ENCODE results near the gene UBE2S. TPM values are rescaled to one million over a fixed set of nuclear protein-coding genes. Genes with fewer than 3 reads are reported as not detected.

UBE2S gene
- total RNA-seq, 1 experiment from 2014 or later, result 279 TPM

DNA sequence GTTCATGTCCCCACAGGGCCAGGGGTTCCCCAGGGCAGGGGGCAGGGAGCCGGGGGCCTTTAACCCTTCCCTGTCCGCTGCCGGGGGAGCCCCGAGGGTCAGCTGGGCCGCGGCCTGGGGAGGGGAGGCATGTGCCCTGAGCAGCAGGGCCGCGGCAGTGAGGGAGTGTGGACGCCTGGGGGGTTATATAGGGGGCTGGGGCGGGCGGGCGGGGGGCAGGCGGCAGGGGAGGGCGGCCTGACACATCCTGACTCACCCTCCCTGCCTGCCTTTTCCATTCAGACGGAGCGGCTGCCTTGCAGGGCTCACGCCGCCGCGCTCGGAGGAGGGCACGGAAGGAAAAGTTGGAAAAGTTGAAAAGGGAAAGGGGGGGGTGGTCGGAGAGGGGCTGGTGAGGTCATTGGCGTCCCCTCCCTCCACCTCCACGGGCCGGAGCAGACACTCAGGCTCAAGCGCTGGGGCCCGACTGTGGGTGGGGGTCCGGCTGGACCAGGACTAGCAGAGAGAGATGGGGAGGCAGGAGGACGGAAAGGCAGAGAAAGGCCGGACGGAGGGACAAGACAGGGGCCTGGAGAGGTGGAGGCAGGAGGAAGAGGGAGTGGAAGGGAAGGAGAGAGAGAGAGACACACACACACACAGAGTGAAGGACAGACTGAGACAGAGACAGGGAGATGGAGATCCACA lies 37.1 kb downstream of the UBE2S start, which contains the start of gene IL11:
Gene IL11, minus strand, starts transcription at position 159 of the 684 bp plus-strand sequence. Its CDS starts 153 bp downstream, at position 6.
- Histone ChIP-seq H3K4me1 (peaks cover 30% of the 10 kb centered on the region), H3K4me3 (ENCODE audit: low read depth, low read length) (peak within 1 kb of the TSS; percentile 57), H3K36me3 (ENCODE audit: control insufficient read depth, insufficient read depth, low read length) (no peaks in the 10 kb centered on the region), H3K27me3 (replicated peaks; ENCODE audit: control insufficient read depth, insufficient read depth, low read length) (no peaks in the 10 kb centered on the region; the same call in none of the 2 replicates), H3K9me3 (no peaks in the 10 kb centered on the region)
- Mint-ChIP-seq H3K9me3 (ENCODE audit: unreplicated experiment) (no peaks in the 10 kb centered on the region), H3K27ac (ENCODE audit: unreplicated experiment) (peak within 1 kb of the TSS; percentile 36), H3K27me3 (ENCODE audit: insufficient read depth, unreplicated experiment) (peaks cover 7% of the 10 kb centered on the region), H3K4me3 (ENCODE audit: unreplicated experiment) (peak within 1 kb of the TSS; percentile 91), H3K36me3 (ENCODE audit: insufficient read depth, unreplicated experiment) (peaks cover 29% of the 10 kb centered on the region), H3K4me1 (ENCODE audit: low read depth, unreplicated experiment) (peaks cover 28% of the 10 kb centered on the region)
- intact Hi-C loops (cut with micrococcal nuclease; ENCODE audit: unreplicated experiment), result no loop called here
- BruUV-seq (replicated peaks), result no TSS peak
- DNase-seq, result no peak
- CTCF ChIA-PET, result no interaction called here
- POLR2A ChIA-PET, result no interaction called here
- TF ChIP-seq, protein P1, sequence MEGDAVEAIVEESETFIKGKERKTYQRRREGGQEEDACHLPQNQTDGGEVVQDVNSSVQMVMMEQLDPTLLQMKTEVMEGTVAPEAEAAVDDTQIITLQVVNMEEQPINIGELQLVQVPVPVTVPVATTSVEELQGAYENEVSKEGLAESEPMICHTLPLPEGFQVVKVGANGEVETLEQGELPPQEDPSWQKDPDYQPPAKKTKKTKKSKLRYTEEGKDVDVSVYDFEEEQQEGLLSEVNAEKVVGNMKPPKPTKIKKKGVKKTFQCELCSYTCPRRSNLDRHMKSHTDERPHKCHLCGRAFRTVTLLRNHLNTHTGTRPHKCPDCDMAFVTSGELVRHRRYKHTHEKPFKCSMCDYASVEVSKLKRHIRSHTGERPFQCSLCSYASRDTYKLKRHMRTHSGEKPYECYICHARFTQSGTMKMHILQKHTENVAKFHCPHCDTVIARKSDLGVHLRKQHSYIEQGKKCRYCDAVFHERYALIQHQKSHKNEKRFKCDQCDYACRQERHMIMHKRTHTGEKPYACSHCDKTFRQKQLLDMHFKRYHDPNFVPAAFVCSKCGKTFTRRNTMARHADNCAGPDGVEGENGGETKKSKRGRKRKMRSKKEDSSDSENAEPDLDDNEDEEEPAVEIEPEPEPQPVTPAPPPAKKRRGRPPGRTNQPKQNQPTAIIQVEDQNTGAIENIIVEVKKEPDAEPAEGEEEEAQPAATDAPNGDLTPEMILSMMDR (IDR thresholded peaks at IDR 0.05; ENCODE audit: insufficient read depth in 1 of 2, low read depth in 1 of 2, low read length in 1 of 2, severe bottlenecking in 1 of 2, unreplicated experiment in 1 of 2), result no peak

DNA sequence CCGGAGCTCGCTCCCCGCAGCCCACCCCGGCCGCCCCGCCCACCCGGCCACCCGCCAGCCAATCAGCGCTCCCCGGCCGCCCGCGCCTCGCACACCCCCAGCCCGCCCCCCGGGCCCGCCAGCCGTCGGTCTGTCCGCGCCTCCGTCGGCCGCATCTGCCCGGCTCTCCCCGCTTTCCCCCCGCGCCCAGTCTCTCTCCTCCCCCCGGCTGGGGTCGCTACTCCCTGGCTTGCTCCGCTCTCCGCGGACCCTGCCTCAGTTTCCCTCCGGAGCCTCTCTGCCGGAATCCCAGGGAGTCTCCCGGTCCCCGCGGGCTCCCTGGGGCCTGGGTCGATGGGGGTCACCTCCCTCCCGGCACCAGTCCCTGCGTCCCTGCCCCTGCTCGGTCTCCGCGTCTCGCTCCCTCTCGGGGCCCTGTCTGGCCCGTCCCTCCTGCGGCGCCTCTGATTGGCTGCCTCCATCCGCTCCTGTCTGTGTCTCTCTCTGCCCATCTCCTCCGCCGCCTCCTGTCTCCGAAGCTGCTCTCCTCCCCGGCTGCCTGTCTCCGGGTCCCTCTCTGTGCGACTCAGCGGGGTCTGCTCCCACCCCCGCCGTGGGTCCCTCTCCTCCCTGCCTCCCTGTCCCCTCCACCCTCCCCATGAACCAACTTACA lies 37.8 kb downstream of the UBE2S start:
- POLR2A ChIA-PET, result interaction anchor here (1.4 kb wide), 1 partner anchor 38 kb away, joined by 5 read pairs; the partner anchor contains the start of gene UBE2S
- H3K36me3 Mint-ChIP-seq (ENCODE audit: insufficient read depth, unreplicated experiment), result peaks cover 23% of the 10 kb centered on the region
- H3K4me1 ChIP-seq, result peaks cover 28% of the 10 kb centered on the region
- H3K27me3 Mint-ChIP-seq (ENCODE audit: insufficient read depth, unreplicated experiment), result peaks cover 7% of the 10 kb centered on the region
- TF ChIP-seq, protein P1 (IDR thresholded peaks at IDR 0.05; ENCODE audit: insufficient read depth in 1 of 2, low read depth in 1 of 2, low read length in 1 of 2, severe bottlenecking in 1 of 2, unreplicated experiment in 1 of 2), result peak in 1 of 2 experiments; percentile 2
- H3K36me3 ChIP-seq (ENCODE audit: control insufficient read depth, insufficient read depth, low read length), result no peaks in the 10 kb centered on the region
- no TSS peak for BruUV-seq (replicated peaks)
- H3K4me3 ChIP-seq (ENCODE audit: low read depth, low read length), result peak overlapping the region; percentile 57
- H3K27ac Mint-ChIP-seq (ENCODE audit: unreplicated experiment), result peak overlapping the region; percentile 36
- H3K4me3 Mint-ChIP-seq (ENCODE audit: unreplicated experiment), result peak overlapping the region; percentile 91
- no peaks in the 10 kb centered on the region for H3K9me3 ChIP-seq
- no peaks in the 10 kb centered on the region; the same call in none of the 2 replicates for H3K27me3 ChIP-seq (replicated peaks; ENCODE audit: control insufficient read depth, insufficient read depth, low read length)
- peak; percentile 79 to 84 for DNase-seq
- intact Hi-C loops (cut with micrococcal nuclease; ENCODE audit: unreplicated experiment), result no loop called here
- CTCF ChIA-PET, result interaction anchor here (0.6 to 0.9 kb wide), 2 partner anchors 14 to 89 kb away, joined by 3 read pairs; partner anchors contain the start of gene HSPBP1
- peaks cover 28% of the 10 kb centered on the region for H3K4me1 Mint-ChIP-seq (ENCODE audit: low read depth, unreplicated experiment)
- H3K9me3 Mint-ChIP-seq (ENCODE audit: unreplicated experiment), result no peaks in the 10 kb centered on the region

Measured in Caco-2 (cell line).